Left lung (tissue), 10 donors: ENCODE measurements around the gene WDR7. TPM values are rescaled to one million over a fixed set of nuclear protein-coding genes. Genes with fewer than 3 reads are reported as not detected.

ENCODE experiments used
- ATAC-seq: fragments of 200-7000 bp; cut with Tn5 transposase; one replicate; pipeline ENCODE4 v1.9.1; 2020; ENCODE audit warnings: moderate library complexity
- DNase-seq, 4 donors: peaks; one replicate each; pipeline ENCODE4 v3.0.0-alpha.2; 2013 to 2020
- H3K27ac ChIP-seq, 2 donors: fragments of 200-600 bp; sonication (generic) in 1 of 2; one replicate each; pipeline versions ENCODE4 v1.5.0 to v1.8.0; 2020 to 2021
- H3K27me3 ChIP-seq, 2 donors: fragments of 200-600 bp; sonication (generic) in 1 of 2; one replicate each; pipeline versions ENCODE4 v1.5.0 to v1.8.0; 2020 to 2021
- H3K36me3 ChIP-seq, 2 donors: fragments of 200-600 bp; sonication (generic) in 1 of 2; one replicate each; pipeline versions ENCODE4 v1.5.0 to v1.8.0; 2020 to 2021
- H3K4me1 ChIP-seq, 2 donors: fragments of 200-600 bp; one replicate each; pipeline ENCODE4 v1.8.0; 2021
- H3K4me3 ChIP-seq, 2 donors: fragments of 200-600 bp; sonication (generic) in 1 of 2; one replicate each; pipeline versions ENCODE4 v1.5.0 to v1.8.0; 2020 to 2021; ENCODE audit warnings: mild to moderate bottlenecking in 1 of 2
- H3K9me3 ChIP-seq, 2 donors: fragments of 200-600 bp; sonication (generic) in 1 of 2; one replicate each; pipeline versions ENCODE4 v1.5.0 to v1.8.0; 2020 to 2021
- intact Hi-C, 2 donors: fragments of 100-400 bp; cut with DNase I; formaldehyde crosslinking; loops; one replicate each; pipeline versions ENCODE4 v1.11.2 to v1.14.2; 2022
- polyA plus RNA-seq, 6 donors: library from polyadenylated mRNA; unstranded; fragments of 120-200 nt; gene quantifications; one replicate each; pipeline ENCODE4 v1.2.1, GENCODE V29; 2013; ENCODE audit not compliant: insufficient read length in 6 of 6
- total RNA-seq, 2 donors: library from RNA; stranded (reverse); fragmentation: NEBNext Ultra II Directional; extraction: Animal tissue kit (Norgen Biotek cat#: 25700); gene quantifications; one replicate each; pipeline ENCODE4 v1.2.1, GENCODE V29; 2021
- TF ChIP-seq, protein P1 (sequence below), 2 donors: fragments of 200-600 bp; sonication (generic) in 1 of 2; IDR thresholded peaks; one replicate each; pipeline versions ENCODE4 v1.5.0 to v1.8.0; 2021; ENCODE audit warnings: antibody characterized with exemption in 2 of 2
- donor health status: DM: no; HTN: yes; CAD: no.
- donor health status: DM: no; HTN: no; CAD: no.

WDR7 gene
- total and polyA plus RNA-seq, 8 donors = 10.9 to 37.7 (median 12.8) TPM

DNA sequence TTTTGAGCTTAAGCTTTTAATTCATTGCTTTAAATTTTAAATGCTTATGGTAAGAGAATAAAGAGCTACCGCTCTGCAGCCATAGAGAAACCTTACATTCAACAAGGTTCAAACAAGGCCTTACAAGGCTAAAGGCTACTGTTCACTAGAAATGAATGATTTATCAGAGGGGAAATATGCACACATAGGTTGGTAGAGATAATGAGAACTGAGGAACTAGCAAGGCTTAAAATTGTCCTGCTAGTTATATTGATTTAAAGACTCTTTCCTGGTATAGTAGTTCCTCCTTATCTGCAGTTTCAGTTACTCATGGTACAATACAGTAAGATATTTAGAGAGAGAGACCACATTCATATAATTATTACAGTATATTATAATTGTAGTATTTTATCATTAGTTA, 193.4 kb downstream of the WDR7 start:
- no peak overlapping the region for H3K4me3 ChIP-seq

DNA sequence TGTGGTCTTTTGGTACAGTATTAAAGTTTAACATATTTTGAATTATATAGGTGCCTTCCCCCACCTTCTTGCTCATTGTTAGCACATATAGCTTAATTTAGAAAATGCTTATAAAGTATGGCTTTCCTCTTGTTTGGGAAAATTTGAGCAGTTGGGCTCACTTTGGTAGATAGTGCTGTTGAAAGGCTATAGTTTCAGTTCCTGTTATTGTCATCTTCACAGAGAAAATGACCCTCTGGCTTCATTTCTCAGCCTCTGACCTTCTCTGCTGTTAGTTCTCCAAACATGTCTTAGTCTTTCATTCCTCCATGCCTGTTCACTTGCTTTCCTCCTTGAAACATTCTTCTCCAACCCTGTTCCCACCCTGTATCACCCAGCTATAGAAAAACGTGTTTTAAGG, 200.6 kb downstream of the WDR7 start:
- H3K4me3 ChIP-seq = no peak overlapping the region
- H3K4me1 ChIP-seq = no peaks in the 10 kb centered on the region
- H3K27ac ChIP-seq = no peak overlapping the region
- intact Hi-C loops = no loop called here
- no peaks in the 10 kb centered on the region for H3K27me3 ChIP-seq
- H3K9me3 ChIP-seq = no peaks in the 10 kb centered on the region
- ATAC-seq = no peak
- TF ChIP-seq, protein P1, sequence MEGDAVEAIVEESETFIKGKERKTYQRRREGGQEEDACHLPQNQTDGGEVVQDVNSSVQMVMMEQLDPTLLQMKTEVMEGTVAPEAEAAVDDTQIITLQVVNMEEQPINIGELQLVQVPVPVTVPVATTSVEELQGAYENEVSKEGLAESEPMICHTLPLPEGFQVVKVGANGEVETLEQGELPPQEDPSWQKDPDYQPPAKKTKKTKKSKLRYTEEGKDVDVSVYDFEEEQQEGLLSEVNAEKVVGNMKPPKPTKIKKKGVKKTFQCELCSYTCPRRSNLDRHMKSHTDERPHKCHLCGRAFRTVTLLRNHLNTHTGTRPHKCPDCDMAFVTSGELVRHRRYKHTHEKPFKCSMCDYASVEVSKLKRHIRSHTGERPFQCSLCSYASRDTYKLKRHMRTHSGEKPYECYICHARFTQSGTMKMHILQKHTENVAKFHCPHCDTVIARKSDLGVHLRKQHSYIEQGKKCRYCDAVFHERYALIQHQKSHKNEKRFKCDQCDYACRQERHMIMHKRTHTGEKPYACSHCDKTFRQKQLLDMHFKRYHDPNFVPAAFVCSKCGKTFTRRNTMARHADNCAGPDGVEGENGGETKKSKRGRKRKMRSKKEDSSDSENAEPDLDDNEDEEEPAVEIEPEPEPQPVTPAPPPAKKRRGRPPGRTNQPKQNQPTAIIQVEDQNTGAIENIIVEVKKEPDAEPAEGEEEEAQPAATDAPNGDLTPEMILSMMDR (IDR thresholded peaks at IDR 0.05) = no peak
- no peaks in the 10 kb centered on the region for H3K36me3 ChIP-seq
- no peak for DNase-seq

More for the DNA sequence above, 193.4 kb downstream of the WDR7 start:
- H3K27ac ChIP-seq = no peak overlapping the region
- no peaks in the 10 kb centered on the region for H3K27me3 ChIP-seq
- H3K36me3 ChIP-seq = no peaks in the 10 kb centered on the region
- no peak for DNase-seq
- no peaks in the 10 kb centered on the region for H3K9me3 ChIP-seq
- TF ChIP-seq, protein P1 (IDR thresholded peaks at IDR 0.05) = no peak
- no peaks in the 10 kb centered on the region for H3K4me1 ChIP-seq
- ATAC-seq = no peak
- intact Hi-C loops = no loop called here

DNA sequence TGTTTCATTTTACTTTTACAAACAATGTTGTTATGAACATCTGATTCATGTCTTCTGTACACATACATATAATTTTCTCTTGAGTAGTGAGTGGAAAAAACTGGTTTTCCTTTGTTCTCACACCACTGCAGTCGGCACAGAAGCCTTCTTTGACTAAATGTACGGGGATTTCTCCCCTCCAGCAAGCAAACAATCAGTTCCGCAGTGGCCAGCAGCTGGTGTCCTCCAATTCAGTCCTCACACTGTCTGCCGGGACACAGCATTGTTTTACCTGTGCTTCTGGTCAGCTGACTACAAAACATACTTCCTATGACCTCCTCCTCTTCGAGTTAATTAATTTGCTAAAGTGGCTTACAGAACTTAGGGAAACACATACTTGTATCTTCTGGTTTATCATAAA, 202.8 kb downstream of the WDR7 start:
- no peak overlapping the region for H3K4me3 ChIP-seq
- DNase-seq (no peak), ATAC-seq (no peak)
- H3K36me3 ChIP-seq = no peaks in the 10 kb centered on the region
- TF ChIP-seq, protein P1 (IDR thresholded peaks at IDR 0.05) = no peak
- intact Hi-C loops = no loop called here
- no peak overlapping the region for H3K27ac ChIP-seq
- H3K4me1 ChIP-seq = no peaks in the 10 kb centered on the region
- no peaks in the 10 kb centered on the region for H3K9me3 ChIP-seq
- no peaks in the 10 kb centered on the region for H3K27me3 ChIP-seq

DNA sequence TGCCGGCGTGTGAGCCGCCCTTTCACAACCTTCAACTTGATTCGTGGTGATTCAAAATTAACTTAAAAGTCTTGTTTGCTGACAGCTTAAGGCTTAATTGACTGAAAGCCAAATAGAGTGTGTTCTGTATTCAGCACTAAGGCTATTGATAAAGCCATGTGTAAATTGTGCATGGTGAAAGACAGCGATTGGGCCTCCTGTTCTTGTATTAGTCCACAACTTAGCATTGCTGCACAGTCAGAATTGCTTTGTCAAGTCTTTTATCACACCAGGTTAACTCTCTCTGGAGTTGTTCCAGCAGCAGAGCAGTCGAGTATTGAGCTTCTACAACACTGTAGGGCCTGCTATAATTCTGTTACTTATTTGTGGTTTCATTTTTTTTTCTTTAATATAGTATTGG, 210.1 kb downstream of the WDR7 start:
- H3K9me3 ChIP-seq = no peaks in the 10 kb centered on the region
- H3K4me1 ChIP-seq = no peaks in the 10 kb centered on the region
- TF ChIP-seq, protein P1 (IDR thresholded peaks at IDR 0.05) = no peak
- H3K4me3 ChIP-seq = no peak overlapping the region
- ATAC-seq (no peak), DNase-seq (no peak)
- H3K36me3 ChIP-seq = no peaks in the 10 kb centered on the region
- no peaks in the 10 kb centered on the region for H3K27me3 ChIP-seq
- intact Hi-C loops = no loop called here
- no peak overlapping the region for H3K27ac ChIP-seq

DNA sequence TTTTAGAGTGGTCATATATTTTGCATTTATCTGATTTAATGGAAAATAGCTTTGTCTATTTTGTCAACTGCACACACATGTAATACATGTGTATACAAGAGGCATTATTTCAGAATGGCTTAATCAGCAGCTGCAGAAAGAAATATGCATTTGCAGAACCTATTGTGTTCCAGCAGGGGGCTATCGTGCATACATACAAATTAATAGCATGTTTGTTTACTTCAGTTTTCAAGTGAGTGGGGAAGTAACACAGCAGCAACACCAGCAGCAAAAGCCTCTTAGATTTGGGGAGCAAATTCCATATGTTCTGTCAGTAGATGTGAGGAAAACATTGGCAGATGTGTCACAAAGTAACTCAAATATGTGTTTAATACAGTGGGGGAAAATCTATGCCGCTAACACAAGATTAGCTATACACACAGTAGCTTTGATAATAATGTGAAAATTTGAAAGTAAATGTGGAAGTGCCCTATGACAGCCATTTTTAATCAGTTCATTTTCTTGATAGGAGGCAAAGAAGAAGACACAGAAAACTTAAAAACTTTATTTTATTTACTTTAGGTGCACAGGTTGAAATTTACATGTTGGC, 218.1 kb downstream of the WDR7 start:
- H3K27ac ChIP-seq = no peak overlapping the region
- H3K4me1 ChIP-seq = no peaks in the 10 kb centered on the region
- no peaks in the 10 kb centered on the region for H3K9me3 ChIP-seq
- DNase-seq (peak in 2 of 4 donors; percentile 34 to 60), ATAC-seq (peak; percentile 70)
- H3K4me3 ChIP-seq = no peak overlapping the region
- TF ChIP-seq, protein P1 (IDR thresholded peaks at IDR 0.05) = peak; percentile 41 to 56
- H3K36me3 ChIP-seq = no peaks in the 10 kb centered on the region
- H3K27me3 ChIP-seq = no peaks in the 10 kb centered on the region
- intact Hi-C loops = no loop called here
